AG09319 (cell line): Measurements from ENCODE around the gene NRP2.

Source experiments
- DNase-seq: peaks from one replicate; pipeline ENCODE4 v3.0.0-alpha.2; 2010; ENCODE audit warnings: low read depth; ENCODE audit errors: extremely low read depth
- TF ChIP-seq, protein P1 (sequence below): IDR thresholded peaks from 2 replicates; pipeline ENCODE4 v1.5.1; 2011; ENCODE audit warnings: low read depth, mild to moderate bottlenecking, inconsistent platforms, low read length, moderate library complexity

NRP2 gene

DNA sequence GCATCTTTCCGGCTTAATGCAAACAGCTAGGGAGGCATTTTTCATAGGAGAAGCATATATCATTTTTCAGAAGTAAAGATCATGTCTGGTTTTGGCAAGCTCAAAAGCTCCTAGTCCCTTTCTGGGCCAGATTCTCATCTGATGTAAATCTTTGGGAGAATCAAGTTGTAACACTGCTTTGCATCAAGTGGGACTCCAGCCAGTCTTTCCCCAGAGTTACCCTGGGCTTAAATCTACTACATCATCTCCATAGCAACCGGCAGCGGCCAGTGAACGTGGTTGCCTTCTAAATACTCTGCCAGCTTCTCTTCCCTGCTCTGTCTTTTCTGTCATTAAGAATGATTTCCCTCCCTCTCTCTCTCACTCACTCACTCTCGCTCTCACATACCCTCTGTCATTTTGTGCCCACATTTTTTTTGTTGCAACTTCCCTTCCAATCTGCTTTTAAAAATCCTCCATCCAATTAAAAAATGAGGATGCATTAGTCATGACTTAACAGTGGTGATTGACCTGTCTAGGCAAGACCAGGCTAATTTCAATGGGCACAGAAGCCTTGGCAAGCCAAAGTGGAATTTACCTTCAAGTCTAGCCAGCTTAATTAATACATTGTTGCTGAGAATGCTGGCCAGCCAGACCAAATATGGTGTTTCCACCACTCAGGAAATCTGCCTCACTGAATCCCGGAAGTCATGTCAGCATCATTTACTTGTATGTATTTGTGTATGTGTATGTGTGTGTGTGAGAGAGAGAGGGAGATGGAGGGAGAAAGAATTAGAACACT, 93.0 kb downstream of the NRP2 start:
- TF ChIP-seq, protein P1, sequence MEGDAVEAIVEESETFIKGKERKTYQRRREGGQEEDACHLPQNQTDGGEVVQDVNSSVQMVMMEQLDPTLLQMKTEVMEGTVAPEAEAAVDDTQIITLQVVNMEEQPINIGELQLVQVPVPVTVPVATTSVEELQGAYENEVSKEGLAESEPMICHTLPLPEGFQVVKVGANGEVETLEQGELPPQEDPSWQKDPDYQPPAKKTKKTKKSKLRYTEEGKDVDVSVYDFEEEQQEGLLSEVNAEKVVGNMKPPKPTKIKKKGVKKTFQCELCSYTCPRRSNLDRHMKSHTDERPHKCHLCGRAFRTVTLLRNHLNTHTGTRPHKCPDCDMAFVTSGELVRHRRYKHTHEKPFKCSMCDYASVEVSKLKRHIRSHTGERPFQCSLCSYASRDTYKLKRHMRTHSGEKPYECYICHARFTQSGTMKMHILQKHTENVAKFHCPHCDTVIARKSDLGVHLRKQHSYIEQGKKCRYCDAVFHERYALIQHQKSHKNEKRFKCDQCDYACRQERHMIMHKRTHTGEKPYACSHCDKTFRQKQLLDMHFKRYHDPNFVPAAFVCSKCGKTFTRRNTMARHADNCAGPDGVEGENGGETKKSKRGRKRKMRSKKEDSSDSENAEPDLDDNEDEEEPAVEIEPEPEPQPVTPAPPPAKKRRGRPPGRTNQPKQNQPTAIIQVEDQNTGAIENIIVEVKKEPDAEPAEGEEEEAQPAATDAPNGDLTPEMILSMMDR: no peak
- no peak for DNase-seq

GRCh38 chr2:205776139-205776538, 93.8 kb downstream of the NRP2 start:
- TF ChIP-seq, protein P1: peak; percentile 56
- no peak for DNase-seq

GRCh38 chr2:205776720-205777119, 94.4 kb downstream of the NRP2 start:
- TF ChIP-seq, protein P1: no peak
- no peak for DNase-seq

- DNase-seq: no peak
- TF ChIP-seq, protein P1: no peak
Measured at GRCh38 chr2:205778356-205778755, 96.1 kb downstream of the NRP2 start.

GRCh38 chr2:205780645-205781044, 98.3 kb downstream of the NRP2 start:
- no peak for DNase-seq
- TF ChIP-seq, protein P1: no peak

DNA sequence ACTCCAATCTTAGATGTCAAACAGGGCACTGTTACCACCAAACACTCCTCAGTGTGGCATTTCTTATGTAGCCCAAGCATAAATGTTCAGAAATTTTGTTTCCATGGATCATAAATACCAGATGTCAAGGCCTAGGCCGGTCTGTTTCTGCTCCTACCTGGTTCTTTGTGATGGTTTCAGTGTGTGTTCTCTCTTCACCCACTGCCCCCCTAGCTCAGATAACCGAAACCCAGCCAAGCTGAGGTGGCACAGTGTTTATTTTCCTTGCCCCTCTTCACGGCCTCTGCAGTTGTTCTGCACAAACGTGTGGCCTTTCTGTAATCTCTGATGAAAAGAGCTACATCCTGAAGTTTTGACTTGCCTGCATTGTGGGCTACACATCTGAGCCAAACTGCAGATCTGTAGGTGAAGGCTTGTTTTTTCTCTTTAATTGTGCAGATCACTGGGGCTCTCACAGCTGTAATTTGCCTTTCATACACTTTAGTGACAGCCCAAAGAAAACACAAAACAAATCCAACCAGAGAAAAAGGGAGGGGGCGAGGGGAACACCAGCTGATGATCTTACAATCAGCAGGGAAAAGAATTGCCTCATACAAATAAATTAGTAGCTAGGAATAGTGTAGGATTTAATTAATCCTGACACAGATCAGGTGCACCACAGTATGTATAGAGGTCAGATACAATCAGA, 99.1 kb downstream of the NRP2 start:
- TF ChIP-seq, protein P1: no peak
- no peak for DNase-seq

GRCh38 chr2:205782941-205783340, 100.6 kb downstream of the NRP2 start:
- no peak for DNase-seq
- TF ChIP-seq, protein P1: no peak
